Activated CD4-positive, alpha-beta T cell treated with anti-CD3 and anti-CD28 coated beads, Interleukin-2, amount 50 U/mL, for 24 hours (primary cell): ENCODE measurements around the gene CD9.

Experiments used
- DNase-seq, 2 donors: peaks; one replicate each; pipeline ENCODE4 v3.0.0-alpha.2; 2020; ENCODE audit warnings: low read depth in 1 of 2, low spot score in 1 of 2

CD9 gene

DNA sequence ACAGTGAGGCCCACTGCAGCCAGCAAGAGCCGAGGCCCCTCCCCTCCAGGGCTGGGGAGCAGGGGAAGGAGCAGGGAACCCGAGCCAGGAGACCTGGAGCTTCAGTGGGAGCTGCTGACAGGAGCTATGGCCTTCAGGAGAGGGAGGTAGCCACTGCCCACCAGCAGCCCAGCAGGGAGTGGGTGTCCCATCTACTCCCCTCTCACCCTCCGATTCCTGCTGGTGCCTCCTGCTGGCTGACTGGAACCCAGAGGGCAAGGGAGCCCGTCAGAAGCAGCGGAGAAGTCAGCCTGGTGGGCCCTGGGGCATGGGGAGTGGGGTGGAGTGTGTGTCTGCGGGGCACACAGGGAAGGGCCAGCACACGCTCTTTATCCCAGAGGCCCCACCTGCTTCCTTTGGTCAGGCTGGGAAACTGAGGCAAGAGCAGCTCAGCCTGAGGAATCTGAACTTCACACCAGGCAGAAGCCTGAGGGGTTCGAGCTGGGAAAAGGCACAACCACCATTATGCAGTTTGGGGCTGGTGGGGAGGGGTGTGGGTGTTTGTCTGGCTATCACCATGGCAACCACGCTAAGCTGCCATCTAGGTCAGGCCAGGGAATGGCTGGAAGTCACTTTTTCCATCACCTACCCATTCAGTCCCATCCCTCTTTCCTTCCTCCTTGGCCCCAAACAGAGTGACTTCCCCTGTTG, 73.5 kb downstream of the CD9 start:
- DNase-seq: no peak

DNA sequence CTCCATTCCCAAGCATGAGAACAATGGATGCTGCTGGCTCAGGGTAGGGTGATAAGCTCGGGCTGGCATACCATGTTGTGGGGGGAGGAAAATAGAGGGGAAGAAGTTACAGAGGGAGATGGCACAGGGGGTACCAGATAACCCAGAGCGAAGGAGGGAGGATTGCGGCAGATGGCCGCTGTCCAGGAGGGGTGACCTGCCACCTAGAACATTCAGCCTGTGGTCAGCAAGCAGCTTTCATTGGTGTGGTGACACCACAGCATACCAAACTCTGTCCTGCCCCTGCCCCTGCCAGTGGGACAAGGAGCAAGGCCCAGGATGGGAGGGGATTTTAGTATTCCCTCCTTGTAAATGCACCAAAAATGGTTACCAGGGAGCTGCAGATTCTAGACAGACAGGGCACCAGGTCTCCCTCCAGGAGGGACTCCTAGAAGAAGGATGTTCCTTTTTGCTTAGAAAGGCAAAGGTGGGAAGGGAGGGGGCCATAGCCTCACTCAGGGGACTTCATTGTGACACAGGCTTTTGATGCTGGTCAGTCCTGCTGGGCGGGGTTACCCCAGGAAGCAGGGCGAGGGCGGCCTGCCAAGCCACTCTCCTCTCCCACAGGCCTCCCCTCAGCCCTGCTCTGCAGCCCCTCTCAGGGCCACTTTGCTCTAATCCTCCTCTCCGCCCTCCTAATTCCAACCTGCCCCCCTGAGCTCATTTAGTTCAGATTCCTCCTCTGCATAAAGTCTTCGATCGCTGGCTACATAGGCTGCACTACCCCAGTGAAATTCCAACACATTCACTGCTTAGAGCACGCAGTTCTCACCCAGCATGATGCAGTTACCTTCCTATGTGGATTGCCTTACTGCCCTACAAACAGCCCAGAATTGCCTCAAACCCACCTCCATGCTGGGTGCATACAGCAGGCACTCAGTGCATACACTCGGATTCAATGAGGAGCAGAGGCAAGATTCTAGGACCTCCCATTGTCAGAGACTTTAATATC, 74.3 kb downstream of the CD9 start:
- no peak for DNase-seq

DNA sequence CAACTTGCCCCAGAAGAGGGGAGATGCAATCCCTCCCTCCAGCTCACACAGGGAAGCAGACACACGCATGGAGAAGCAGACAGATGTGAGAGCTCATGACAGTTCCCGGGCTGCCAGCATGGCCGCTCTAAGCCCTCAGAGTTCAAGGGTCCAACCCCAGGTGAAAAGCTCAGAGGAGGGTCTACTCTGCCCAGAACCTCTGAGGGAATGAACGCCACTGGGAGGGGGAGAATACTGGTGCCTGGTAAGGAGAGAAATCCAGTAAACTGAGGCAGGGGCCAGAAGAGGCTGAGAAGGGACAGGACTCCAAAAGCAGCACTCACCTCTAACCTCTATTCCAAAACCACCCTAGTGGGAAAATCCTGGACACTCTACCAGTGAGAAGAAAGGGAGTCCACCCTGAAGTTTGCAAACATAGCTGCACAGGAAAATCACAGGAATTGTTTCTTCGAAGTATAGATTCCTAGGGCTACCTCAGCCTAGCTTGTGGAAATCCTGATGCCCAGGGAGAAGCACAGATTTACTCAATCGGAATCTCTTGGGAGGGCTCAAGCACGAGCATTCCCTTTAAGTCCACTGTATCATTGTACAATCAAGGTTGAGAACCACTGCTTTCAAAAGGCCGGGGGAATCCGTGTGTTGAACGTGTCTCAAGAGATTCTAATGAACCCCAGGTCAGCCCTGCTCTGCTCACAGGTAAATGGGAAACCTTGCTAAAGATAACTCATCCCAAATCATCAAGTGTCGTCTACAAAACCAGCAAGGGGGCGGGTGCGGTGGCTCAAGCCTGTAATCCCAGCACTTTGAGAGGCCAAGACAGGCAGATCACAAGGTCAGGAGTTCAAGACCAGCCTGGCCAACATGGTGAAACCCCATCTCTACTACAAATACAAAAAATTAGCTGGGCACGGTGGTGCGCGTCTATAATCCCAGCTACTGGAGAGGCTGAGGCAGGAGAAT, 76.0 kb downstream of the CD9 start:
- no peak for DNase-seq

DNA sequence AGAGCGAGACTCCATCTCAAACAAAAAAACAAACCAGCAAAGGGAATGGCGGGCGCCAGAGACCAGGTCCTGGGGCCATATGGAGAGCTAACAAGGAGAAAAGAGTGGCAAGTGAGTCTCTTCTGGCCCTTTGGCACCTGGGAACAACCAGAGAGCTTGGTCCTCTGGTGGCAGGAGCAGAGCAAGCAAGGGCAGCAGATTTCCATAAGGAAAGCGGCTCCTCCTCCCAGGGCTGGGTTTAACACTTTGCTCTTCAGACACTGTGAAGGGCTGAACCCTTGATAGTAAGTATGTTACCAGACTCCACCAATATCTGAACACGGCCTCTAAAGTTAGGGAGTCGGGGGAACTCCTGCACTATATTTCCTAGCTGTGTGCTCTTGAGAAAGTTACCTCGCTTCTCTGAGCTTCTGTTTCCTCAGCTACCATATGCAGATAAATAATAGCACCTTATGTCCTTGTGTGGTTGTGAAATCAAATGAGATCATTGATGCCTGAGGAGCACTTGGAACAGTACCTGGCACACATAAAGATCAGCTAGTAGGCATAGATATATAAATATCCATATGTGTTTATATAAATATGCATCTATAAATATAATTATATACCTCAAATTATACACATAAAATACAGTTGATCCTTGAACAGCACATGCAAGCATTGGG, 76.9 kb downstream of the CD9 start:
- no peak for DNase-seq

DNA sequence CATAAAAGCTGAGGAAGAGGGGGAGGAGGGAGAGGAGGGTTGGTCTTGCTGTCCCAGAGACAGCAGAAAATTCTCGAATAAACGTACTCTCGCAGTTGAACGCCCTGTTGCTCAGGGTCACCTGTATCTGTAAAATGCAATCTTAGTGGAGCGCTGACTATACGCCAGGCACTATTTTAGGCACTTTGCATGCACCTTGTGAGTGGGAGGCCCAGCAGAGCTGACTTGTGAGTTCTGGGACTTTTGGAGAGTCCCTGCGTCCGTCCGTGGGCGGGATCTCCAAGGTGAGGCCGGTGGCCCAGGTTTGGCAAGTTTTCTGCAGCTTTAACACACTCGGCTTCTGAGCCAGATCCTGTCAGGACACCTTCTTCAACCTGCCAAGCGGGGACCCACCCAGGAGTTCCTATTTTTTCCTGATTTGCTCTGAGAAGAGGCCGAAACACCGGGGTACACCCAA, 77.8 kb downstream of the CD9 start:
- peak in 1 of 2 donors; percentile 11 for DNase-seq

DNA sequence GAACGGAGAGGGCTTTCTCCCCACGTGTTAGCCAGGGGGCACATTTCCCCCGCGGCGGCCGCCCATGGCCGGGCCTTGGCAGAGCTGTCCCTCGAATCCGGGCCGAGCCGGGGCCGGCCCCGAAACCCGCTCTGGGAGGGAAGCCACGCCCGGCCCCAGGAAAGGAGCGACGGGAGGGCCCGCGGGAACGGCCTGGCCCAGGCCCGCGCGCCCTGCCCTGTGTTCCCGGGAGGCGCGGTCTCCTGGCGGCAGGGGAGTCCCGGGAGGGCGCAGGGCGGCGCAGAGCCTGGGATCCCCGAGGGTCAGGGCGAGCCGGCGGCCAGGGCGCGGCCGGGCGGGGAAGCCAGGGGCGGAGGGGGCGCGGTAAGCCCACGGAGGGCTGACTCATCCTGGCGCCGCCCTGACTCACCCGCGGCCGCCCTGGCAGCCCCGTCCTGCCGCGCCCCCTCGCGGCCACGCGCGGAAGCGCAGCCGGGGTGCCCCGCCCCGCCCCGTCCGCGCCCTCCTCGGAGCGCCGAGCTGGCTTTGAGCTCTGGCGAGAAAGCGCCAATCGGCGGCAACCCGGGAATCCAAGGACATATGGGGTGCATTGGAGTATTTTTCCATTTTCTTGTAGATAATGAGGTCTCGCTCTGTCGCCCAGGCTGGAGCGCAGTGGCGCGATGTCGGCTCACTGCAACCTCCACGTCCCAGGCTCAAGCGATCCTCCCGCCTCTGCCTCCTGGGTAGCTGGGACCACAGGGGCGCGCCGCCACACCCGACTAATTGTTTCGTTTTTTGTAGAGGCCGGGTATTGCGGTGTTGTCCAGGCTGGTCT, 78.4 kb downstream of the CD9 start:
- peak; percentile 73 to 86 for DNase-seq

DNA sequence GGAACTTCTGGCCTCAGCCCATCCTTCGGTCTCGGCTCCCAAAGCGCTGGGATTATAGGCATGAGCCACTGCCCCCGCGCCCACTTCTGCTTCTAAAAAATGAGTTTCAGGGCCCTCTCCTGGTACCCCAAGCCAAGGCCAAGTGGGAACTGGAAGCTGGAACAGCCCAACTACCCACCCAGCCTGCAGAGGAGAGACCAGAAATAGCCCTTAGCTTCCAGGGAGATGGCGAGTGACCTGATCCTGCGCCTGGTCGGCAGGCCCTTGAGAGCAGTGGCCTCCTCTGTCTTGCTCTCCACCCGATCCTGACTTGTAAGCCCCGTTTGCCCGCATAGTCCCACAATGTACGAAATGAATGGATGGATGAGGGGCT, 79.0 kb downstream of the CD9 start:
- DNase-seq: no peak

DNA sequence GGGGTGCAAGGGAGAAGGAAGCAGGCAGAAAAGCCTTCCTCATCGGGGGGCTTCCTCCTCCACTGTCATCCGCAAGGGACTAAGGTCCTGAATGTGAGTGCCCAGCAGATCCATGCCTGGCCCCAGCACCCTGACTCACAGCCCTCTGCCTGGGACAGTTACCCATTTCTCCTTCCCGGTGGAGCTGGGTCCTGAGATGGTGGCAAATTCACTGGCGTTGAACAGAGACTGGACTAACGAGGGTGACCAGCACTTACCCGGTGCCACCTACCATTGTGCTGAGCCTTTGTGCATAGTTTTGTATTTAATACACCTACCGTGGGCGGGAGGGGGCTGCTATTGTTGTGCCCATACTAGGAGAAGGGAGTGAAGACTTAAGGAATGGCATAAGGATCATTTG, 79.4 kb downstream of the CD9 start:
- DNase-seq: no peak

DNA sequence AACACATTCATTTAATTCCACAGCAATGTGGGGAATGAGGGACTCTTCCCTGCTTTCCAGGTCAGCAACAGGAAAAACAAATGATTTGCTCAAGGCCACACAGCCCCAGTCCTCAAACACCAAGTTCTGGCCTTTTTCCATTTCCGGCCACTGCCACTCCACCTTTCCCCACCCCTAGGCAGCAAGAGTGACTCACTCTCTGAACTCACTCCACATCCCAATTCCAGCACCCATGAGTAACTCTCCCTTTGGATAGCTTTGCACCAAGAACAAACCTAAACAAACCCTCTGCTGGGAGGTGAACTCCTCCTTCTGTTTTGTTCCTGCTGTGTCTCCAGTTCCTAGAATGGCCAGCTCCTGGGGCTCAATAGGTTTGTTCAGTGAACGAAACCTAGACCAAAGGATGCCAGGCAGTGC, 79.9 kb downstream of the CD9 start:
- no peak for DNase-seq

DNA sequence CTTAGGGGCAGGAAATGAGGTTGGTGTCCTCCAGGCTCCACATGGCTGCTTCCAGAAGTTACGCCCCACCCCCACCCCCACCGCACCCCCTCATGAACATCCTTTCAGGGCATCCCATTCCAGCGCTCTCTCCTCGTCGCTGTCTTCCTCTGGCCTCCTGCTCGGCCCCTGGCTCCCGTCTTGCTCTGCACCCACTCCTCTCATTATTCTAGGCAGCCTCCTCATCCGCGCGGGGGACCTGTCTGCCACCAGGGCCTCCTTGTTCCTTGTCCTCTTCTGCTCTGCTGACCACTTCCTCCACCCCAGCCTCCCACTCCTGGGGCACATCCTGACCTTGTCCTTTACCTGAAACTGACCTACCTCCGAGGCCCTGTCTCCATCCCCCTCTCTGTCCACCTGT, 80.5 kb downstream of the CD9 start:
- no peak for DNase-seq

DNA sequence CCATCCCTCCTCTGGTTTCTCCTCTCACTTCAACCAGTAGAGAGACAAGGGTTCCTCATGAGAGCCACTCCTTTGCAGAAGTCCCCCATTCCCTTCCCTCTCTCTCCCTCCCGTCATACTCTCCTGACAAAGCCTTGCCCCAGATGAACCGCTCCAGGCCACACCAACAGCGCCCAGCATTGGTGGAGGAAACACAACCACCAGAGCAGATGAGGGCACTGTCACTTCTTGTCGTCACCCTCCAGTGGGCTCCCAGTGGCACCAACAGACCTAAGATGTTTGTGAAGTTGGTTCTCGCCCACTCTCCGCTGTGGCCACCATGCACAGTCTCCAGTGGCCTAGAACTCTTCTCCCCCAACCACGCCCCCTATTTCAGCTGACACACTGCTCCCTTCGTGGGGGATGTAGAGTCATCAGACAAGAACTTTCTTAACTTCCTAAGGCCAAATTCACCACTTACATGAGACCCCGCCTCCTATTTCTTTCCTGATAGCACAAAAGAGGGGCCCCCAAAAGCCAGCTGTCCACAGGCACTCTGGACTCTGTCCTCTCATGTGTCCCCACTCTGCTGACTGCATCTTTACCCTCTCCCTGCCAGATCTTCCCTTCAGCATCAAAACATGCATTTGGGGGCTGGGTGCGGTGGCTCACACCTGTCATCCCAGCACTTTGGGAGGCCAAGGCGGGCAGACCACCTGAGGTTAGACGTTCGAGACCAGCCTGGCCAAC, 81.0 kb downstream of the CD9 start:
- no peak for DNase-seq

DNA sequence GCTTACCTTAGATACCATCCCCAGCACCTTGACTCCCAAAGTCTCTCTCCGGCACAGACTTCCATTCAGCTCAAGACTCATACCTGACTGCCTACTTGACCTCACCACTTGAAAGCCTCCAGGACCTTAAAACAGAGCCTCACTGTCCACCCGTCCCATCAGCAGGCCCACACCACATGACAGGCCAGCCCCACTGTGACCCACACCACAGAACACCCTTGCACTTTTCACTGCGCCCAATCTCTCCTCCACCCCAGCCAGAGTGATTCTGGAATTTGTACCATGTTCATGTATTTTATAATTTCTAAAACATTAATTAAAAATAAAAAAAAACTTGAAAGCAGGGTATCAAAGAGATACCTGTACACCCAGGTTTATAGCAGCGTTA, 82.2 kb downstream of the CD9 start:
- no peak for DNase-seq

DNA sequence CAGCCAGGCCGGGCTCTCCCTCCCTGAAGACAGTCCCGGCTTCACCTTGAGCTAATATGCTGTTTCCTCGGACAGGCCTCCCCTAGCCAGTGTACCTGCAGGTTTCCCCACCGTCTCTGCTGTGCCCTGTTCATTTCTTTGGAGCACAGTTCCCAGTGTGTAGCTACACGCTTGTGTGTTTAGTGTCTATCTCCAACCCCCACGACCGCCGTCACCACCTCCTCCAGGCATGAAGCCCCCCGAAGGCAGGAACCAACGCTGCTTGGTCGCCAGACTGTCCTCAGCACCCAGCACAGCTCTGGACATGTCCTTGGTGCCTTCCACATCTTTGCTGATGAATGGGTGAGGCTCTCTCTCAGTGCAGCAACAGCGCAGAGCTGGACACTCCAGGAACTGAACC, 84.1 kb downstream of the CD9 start:
- no peak for DNase-seq

DNA sequence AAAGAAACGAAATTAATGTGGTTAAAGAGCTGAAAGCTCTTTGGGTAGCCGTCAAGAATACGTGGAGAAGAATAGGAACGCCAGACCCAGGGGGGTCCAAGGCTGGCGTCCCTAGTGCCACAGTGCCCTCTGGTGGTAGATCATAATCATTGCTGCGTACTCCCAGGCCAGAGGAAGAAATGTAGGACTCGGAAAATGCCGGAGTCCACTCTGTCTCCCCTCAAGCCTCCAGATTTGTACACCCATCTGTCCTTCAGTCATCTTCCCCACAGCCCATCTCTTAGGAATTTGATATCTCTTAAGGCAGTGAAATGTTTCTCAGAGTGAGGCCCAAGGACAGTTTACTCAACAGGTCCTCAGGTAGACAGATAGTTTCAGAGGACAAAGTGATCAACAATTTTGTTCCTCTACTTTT, 84.9 kb downstream of the CD9 start:
- peak; percentile 21 to 55 for DNase-seq

DNA sequence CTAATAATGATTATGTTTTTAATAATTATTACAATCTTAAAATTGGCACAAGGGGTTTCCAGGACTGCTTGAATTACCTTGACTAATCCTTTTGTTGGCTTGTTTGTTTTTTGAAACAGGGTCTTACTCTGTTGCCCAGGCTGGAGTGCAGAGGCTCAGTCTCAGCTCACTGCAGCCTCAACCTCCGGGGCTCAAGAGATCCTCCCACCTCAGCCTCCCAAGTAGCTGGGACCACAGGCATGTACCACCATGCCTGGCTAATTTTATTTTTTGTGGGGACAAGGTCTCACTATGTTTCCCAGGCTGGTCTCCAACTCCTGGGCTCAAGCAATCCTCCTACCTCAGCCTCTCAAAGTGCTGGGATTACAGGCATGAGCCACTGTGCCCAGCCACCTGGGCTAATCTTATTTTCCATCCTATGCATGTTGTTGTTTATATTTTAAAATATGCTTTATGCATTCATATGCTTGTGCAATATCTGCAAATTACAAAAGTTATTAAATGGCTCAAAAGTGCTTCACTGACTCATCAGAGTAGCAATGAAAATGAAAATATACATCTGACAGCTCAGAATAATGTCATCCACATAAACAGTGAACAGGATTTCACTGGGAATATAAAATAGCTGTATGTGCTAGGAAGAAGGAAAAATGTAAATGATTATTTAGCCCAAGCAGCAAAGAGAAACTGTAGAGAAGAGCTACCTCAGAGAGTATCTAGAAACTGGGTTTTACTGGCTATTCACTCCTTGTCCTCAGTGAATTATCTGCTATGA, 85.5 kb downstream of the CD9 start:
- no peak for DNase-seq
